Activated T-helper 17 cell treated with anti-CD3 and anti-CD28 coated beads, Interleukin-2, amount 50 U/mL, for 72 hours (primary cell): Measurements from ENCODE around the gene RNF13. TPM values are rescaled to one million over a fixed set of nuclear protein-coding genes. Genes with fewer than 3 reads are reported as not detected.

Experiments used
- total RNA-seq, 2 donors: library from RNA; stranded (reverse); gene quantifications; one replicate each; pipeline ENCODE4 v1.2.3, GENCODE V29; 2022

RNF13 gene
- total RNA-seq, 2 donors from 2014 or later = 35.3 to 38.6 TPM

Other genes with a start within 250 kb of the RNF13 start
- gene WWTR1, start 155.2 kb upstream of the RNF13 start, total RNA-seq = 1 to 10 TPM; 1.8 to 2.8 TPM
- 10 to 100 TPM; 20.1 to 23.3 TPM for gene COMMD2, start 60.7 kb upstream of the RNF13 start, total RNA-seq
- not detected for gene ANKUB1, start 20.7 kb upstream of the RNF13 start, total RNA-seq
- 1 to 10 TPM; 1.8 to 2.0 TPM for gene PFN2, start 157.7 kb downstream of the RNF13 start, total RNA-seq